GM12878 (cell line): ENCODE results near the gene PTCD2. TPM values are rescaled to one million over a fixed set of nuclear protein-coding genes. Genes with fewer than 3 reads are reported as not detected.

Source experiments
- BMI1 ChIP-seq: fragments of 450-650 bp; IDR thresholded peaks from 2 replicates; pipeline ENCODE4 v1.6.1; 2016; ENCODE audit warnings: mild to moderate bottlenecking, moderate library complexity, borderline replicate concordance
- E4F1 ChIP-seq: fragments of 450-650 bp; IDR thresholded peaks from 2 replicates; pipeline ENCODE4 v1.6.1; 2018; ENCODE audit warnings: borderline replicate concordance, mild to moderate bottlenecking; ENCODE audit not compliant: partially characterized antibody
- ELK1 ChIP-seq: IDR thresholded peaks from 2 replicates; pipeline ENCODE4 v1.6.1; 2012; ENCODE audit warnings: low read depth, low read length, improper control_type of control experiment
- MTA2 ChIP-seq: fragments of 450-650 bp; IDR thresholded peaks from 2 replicates; pipeline ENCODE4 v1.6.1; 2016; ENCODE audit warnings: low read depth, mild to moderate bottlenecking, moderate library complexity
- MYC ChIP-seq: IDR thresholded peaks from 2 replicates; pipeline ENCODE4 v1.6.1; 2011; ENCODE audit warnings: mild to moderate bottlenecking, low read length, moderate library complexity, inconsistent platforms; ENCODE audit not compliant: insufficient read depth, insufficient replicate concordance, insufficient read length, severe bottlenecking
- PKNOX1 ChIP-seq: fragments of 450-650 bp; IDR thresholded peaks from 2 replicates; pipeline ENCODE4 v1.6.1; 2016; ENCODE audit warnings: mild to moderate bottlenecking
- ZNF217 ChIP-seq: fragments of 450-650 bp; IDR thresholded peaks from 2 replicates; pipeline ENCODE4 v1.6.1; 2017; ENCODE audit warnings: antibody characterized with exemption, mild to moderate bottlenecking
- ZNF622 ChIP-seq: fragments of 450-650 bp; IDR thresholded peaks from 2 replicates; pipeline ENCODE4 v1.6.1; 2017; ENCODE audit warnings: mild to moderate bottlenecking, inconsistent platforms
- polyA plus RNA-seq, 11 experiments: library from polyadenylated mRNA; depleted of rRNA in 4 of 11; unstranded in 6 of 11; stranded (reverse) in 5 of 11; fragments of >200 nt; fragmentation: Nextera tagmentation in 4 of 11; fragmentation: Illumina TruSeq in 1 of 11; extraction: Ambion mirVana in 4 of 11; extraction: Trizol in 1 of 11; gene quantifications; 1 replicate in 1 of 11; 2 replicates in 10 of 11; pipeline versions ENCODE4 v1.2.1 to v1.2.3, GENCODE V29; 2011 to 2016; ENCODE audit warnings: inconsistent platforms in 2 of 11, missing spikeins in 2 of 11, low read depth in 1 of 11
- total RNA-seq, 4 experiments: library from RNA; depleted of rRNA in 3 of 4; stranded (reverse); fragments of >200 nt in 3 of 4; fragmentation: Illumina TruSeq in 1 of 4; extraction: Trizol in 1 of 4; gene quantifications; 2 replicates each; pipeline versions ENCODE4 v1.2.1 to v1.2.3, GENCODE V29; 2013 to 2021

PTCD2 gene
- total and polyA plus RNA-seq, 10 of the 15 experiments (the other 5 are each of a cell fraction or from before 2014, with no cell fraction given) = 8.7 to 15.0 (median 11.9) TPM

GRCh38 chr5:72296256-72296655, 23.9 kb upstream of the PTCD2 start (continued):
- TF ChIP-seq E4F1 (no peak), ZNF217 (no peak), PKNOX1 (no peak), MTA2 (no peak), BMI1 (no peak), ELK1 (no peak), ZNF622 (no peak), MYC (no peak)
